CD4-positive, alpha-beta memory T cell (primary cell): ENCODE measurements around the gene MAN2A1. TPM values are rescaled to one million over a fixed set of nuclear protein-coding genes. Genes with fewer than 3 reads are reported as not detected.
A peak's percentile ranks its signal among the peaks of the same experiment; 100 is the strongest.

Experiments
- CTCF ChIA-PET: fragments of 350-600 bp; sonication (Branson Sonifier 250); formaldehyde crosslinking; loops from one replicate; lab custom pipeline; 2021; ENCODE audit warnings: inconsistent platforms; ENCODE audit not compliant: partially characterized antibody; lab: Charles Lee
- POLR2A ChIA-PET: fragments of 350-600 bp; sonication (Branson Sonifier 250); formaldehyde crosslinking; loops from one replicate; lab custom pipeline; 2021; ENCODE audit not compliant: partially characterized antibody; lab: Charles Lee
- DNase-seq, 5 donors: peaks; one replicate each; pipeline versions ENCODE4 v3.0.0 to v3.0.0-alpha.2; 2020 to 2022; ENCODE audit warnings: mixed read lengths in 1 of 5
- H3K27ac ChIP-seq: one replicate; pipeline ENCODE4 v1.7.0; 2013; ENCODE audit warnings: low read depth, low read length
- H3K27me3 ChIP-seq: 2 replicates; pipeline ENCODE4 v1.7.0; 2013; ENCODE audit warnings: mild to moderate bottlenecking, low read length, moderate library complexity; ENCODE audit not compliant: insufficient read depth
- H3K36me3 ChIP-seq: 2 replicates; pipeline ENCODE4 v1.7.0; 2013; ENCODE audit warnings: mild to moderate bottlenecking, low read length, moderate library complexity; ENCODE audit not compliant: insufficient read depth
- H3K4me1 ChIP-seq: 2 replicates; pipeline ENCODE4 v1.7.0; 2013; ENCODE audit warnings: mild to moderate bottlenecking, low read length, moderate library complexity; ENCODE audit not compliant: insufficient read depth
- H3K4me3 ChIP-seq, 2 donors: one replicate each; pipeline ENCODE4 v1.7.0; 2013; ENCODE audit warnings: low read length in 2 of 2, mild to moderate bottlenecking in 1 of 2
- H3K9me3 ChIP-seq, 2 donors: one replicate each; pipeline ENCODE4 v1.7.0; 2013; ENCODE audit warnings: low read length in 2 of 2, control low read depth in 1 of 2; ENCODE audit not compliant: control insufficient read depth in 1 of 2
- H3K27ac Mint-ChIP-seq, 7 donors: one replicate each; pipeline ENCODE4 v1.8.0; 2020 to 2021; ENCODE audit warnings: mixed read lengths in 7 of 7, mild to moderate bottlenecking in 6 of 7, inconsistent platforms in 3 of 7, moderate library complexity in 3 of 7
- H3K27me3 Mint-ChIP-seq, 2 donors: one replicate each; pipeline ENCODE4 v1.8.0; 2020 to 2021; ENCODE audit warnings: mixed read lengths in 2 of 2
- H3K36me3 Mint-ChIP-seq, 2 donors: one replicate each; pipeline ENCODE4 v1.8.0; 2020 to 2021; ENCODE audit warnings: mixed read lengths in 2 of 2, inconsistent platforms in 1 of 2, mild to moderate bottlenecking in 1 of 2
- H3K4me1 Mint-ChIP-seq, 4 donors: one replicate each; pipeline ENCODE4 v1.8.0; 2020 to 2021; ENCODE audit warnings: mixed read lengths in 4 of 4, mild to moderate bottlenecking in 1 of 4
- H3K4me3 Mint-ChIP-seq, 8 donors: one replicate each; pipeline ENCODE4 v1.8.0; 2020 to 2021; ENCODE audit warnings: mixed read lengths in 8 of 8, mild to moderate bottlenecking in 7 of 8, moderate library complexity in 6 of 8, inconsistent platforms in 3 of 8
- H3K9me3 Mint-ChIP-seq, 8 donors: one replicate each; pipeline ENCODE4 v1.8.0; 2020 to 2021; ENCODE audit warnings: mixed read lengths in 8 of 8, mild to moderate bottlenecking in 5 of 8, inconsistent platforms in 3 of 8, moderate library complexity in 1 of 8
- intact Hi-C: fragments of 100-400 bp; cut with micrococcal nuclease; formaldehyde crosslinking; loops from one replicate; pipeline ENCODE4 v1.15.1; 2023
- polyA plus RNA-seq, 2 donors: library from polyadenylated mRNA; unstranded; fragments of 300-500 nt; fragmentation: Illumina TruSeq; gene quantifications; one replicate each; pipeline ENCODE4 v1.2.3, GENCODE V29; 2021
- total RNA-seq, 2 experiments: library from RNA; stranded (reverse); gene quantifications; one replicate each; pipeline ENCODE4 v1.2.3, GENCODE V29; 2021

MAN2A1 gene
- total and polyA plus RNA-seq, 4 experiments from 2014 or later = 21.0 to 81.0 (median 51.9) TPM

DNA sequence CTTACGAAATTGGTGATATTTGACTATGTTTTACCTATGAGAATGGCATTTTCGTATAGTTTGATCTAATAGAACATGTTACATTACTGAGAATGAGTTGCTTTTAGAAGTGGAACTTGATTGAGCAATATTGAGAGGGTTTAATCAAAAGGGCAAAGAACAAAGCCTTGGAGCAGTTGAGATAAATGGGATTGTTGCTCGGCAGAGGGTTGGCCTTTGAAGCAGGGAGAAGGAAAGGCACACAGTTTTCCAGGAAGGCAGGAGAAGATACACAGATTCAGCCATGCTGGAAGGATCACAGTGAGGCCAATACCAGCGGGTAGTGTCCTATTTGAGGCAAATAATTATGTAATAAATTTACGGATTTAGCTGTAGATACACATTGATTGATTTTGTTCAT is 19.5 kb downstream of the MAN2A1 start:
- Mint-ChIP-seq H3K27me3 (no peaks in the 10 kb centered on the region), H3K4me3 (peak overlapping the region in 1 of 8 donors; percentile 64), H3K9me3 (peaks cover 0 to 3% (median 0%) of the 10 kb centered on the region in 8 donors), H3K27ac (peak overlapping the region in 1 of 7 donors; percentile 10), H3K36me3 (peaks cover 10 to 24% of the 10 kb centered on the region in 2 donors), H3K4me1 (peaks cover 55 to 89% (median 75%) of the 10 kb centered on the region in 4 donors)
- Histone ChIP-seq H3K4me3 (no peak overlapping the region), H3K4me1 (peaks cover 62% of the 10 kb centered on the region), H3K27ac (no peak overlapping the region), H3K36me3 (no peaks in the 10 kb centered on the region), H3K9me3 (no peaks in the 10 kb centered on the region), H3K27me3 (no peaks in the 10 kb centered on the region)
- ChIA-PET CTCF (interaction anchor here (1.4 kb wide), 1 partner anchor 19 kb away, joined by 3 read pairs; no protein-coding TSS in a partner anchor), POLR2A (no interaction called here)
- intact Hi-C loops = no loop called here
- no peak for DNase-seq

GRCh38 chr5:109711673-109712072 is 21.9 kb downstream of the MAN2A1 start:
- H3K4me1 Mint-ChIP-seq = peaks cover 45 to 71% (median 58%) of the 10 kb centered on the region in 4 donors
- H3K36me3 ChIP-seq = no peaks in the 10 kb centered on the region
- H3K9me3 ChIP-seq = no peaks in the 10 kb centered on the region
- peaks cover 20 to 29% of the 10 kb centered on the region in 2 donors for H3K36me3 Mint-ChIP-seq
- no peaks in the 10 kb centered on the region for H3K27me3 Mint-ChIP-seq
- H3K4me3 ChIP-seq = no peak overlapping the region
- H3K4me3 Mint-ChIP-seq = peak overlapping the region in 3 of 8 donors; percentile 1 to 27 (median 21)
- intact Hi-C loops = no loop called here
- no peak for DNase-seq
- peaks cover 38% of the 10 kb centered on the region for H3K4me1 ChIP-seq
- H3K27ac Mint-ChIP-seq = peak overlapping the region in 1 of 7 donors; percentile 43
- H3K27ac ChIP-seq = no peak overlapping the region
- peaks cover 0 to 3% (median 0%) of the 10 kb centered on the region in 8 donors for H3K9me3 Mint-ChIP-seq
- ChIA-PET CTCF (interaction anchor here (1.4 kb wide), 1 partner anchor 19 kb away, joined by 3 read pairs; no protein-coding TSS in a partner anchor), POLR2A (no interaction called here)
- H3K27me3 ChIP-seq = no peaks in the 10 kb centered on the region

DNA sequence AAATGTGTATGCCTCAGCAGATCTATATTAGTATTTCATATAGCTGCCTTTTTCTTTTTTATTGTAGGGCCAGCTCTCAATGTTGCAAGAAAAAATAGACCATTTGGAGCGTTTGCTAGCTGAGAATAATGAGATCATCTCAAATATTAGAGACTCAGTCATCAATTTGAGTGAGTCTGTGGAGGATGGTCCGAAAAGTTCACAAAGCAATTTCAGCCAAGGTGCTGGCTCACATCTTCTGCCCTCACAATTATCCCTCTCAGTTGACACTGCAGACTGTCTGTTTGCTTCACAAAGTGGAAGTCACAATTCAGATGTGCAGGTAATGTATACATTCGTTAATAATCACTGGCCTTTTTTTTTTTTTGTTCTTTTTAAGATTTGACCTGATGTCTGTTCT is 23.7 kb downstream of the MAN2A1 start:
- Mint-ChIP-seq H3K36me3 (peaks cover 33 to 36% of the 10 kb centered on the region in 2 donors), H3K9me3 (no peaks in the 10 kb centered on the region), H3K4me3 (peak overlapping the region in 1 of 8 donors; percentile 29), H3K27ac (peak overlapping the region in 2 of 7 donors; percentile 75 to 85), H3K4me1 (peaks cover 39 to 54% (median 43%) of the 10 kb centered on the region in 4 donors), H3K27me3 (no peaks in the 10 kb centered on the region)
- Histone ChIP-seq H3K36me3 (peaks cover 9% of the 10 kb centered on the region), H3K4me1 (peaks cover 22% of the 10 kb centered on the region), H3K27me3 (no peaks in the 10 kb centered on the region), H3K9me3 (no peaks in the 10 kb centered on the region), H3K27ac (no peak overlapping the region), H3K4me3 (no peak overlapping the region)
- intact Hi-C loops = no loop called here
- ChIA-PET POLR2A (no interaction called here), CTCF (no interaction called here)
- DNase-seq = no peak

DNA sequence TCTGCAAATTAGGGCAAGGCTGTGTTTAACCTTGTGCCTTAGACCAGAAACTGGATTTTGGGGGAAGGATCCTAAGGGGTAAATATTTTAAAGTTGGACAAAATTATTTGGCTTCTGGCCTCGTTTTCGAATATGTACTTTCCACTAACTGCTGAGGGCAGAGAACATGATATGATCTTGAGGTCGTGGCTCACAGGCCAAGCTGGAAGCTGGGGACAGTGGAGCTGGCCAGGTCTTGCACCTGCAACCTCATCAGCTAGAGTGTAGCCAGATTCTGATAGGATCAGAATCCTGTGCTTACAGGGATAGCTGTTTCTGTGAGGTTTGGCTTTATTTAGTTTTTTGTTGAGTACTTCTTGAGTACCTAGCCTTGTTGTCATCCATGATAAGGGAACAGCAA is 24.9 kb downstream of the MAN2A1 start:
- H3K4me3 ChIP-seq = no peak overlapping the region
- Mint-ChIP-seq H3K4me3 (no peak overlapping the region), H3K27me3 (no peaks in the 10 kb centered on the region), H3K27ac (peak overlapping the region in 1 of 7 donors; percentile 19), H3K9me3 (no peaks in the 10 kb centered on the region), H3K4me1 (peaks cover 33 to 45% (median 37%) of the 10 kb centered on the region in 4 donors), H3K36me3 (peaks cover 36 to 37% of the 10 kb centered on the region in 2 donors)
- no peaks in the 10 kb centered on the region for H3K27me3 ChIP-seq
- H3K27ac ChIP-seq = no peak overlapping the region
- peaks cover 9% of the 10 kb centered on the region for H3K36me3 ChIP-seq
- no peaks in the 10 kb centered on the region for H3K9me3 ChIP-seq
- intact Hi-C loops = no loop called here
- peaks cover 18% of the 10 kb centered on the region for H3K4me1 ChIP-seq
- ChIA-PET CTCF (no interaction called here), POLR2A (interaction anchor here (0.6 kb wide), 1 partner anchor 26 kb away, joined by 3 read pairs; no protein-coding TSS in a partner anchor)
- DNase-seq = no peak

GRCh38 chr5:109718216-109718615 is 28.5 kb downstream of the MAN2A1 start:
- peaks cover 23 to 33% (median 26%) of the 10 kb centered on the region in 4 donors for H3K4me1 Mint-ChIP-seq

DNA sequence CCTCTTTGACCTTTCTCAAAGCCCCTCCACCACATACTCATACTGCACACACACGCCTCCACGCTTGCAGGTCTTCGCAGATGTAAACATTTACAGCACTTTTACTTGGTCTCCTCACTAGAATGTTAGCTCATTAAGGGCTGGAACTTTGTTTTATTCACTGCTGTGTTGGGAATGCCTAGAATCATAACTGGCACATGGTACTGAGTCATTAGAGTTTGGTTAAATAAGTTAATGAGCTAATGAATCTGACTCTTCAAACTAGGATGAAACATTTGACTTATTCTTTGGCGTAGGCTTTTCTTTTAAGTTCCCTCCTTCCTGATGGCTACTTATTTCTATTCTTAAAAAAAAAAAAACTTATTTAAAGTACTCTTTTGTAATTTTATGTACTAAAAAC is 28.9 kb downstream of the MAN2A1 start:
- DNase-seq = no peak
- no peak overlapping the region for H3K4me3 ChIP-seq
- H3K36me3 ChIP-seq = peaks cover 9% of the 10 kb centered on the region
- no peaks in the 10 kb centered on the region for H3K27me3 Mint-ChIP-seq
- H3K9me3 Mint-ChIP-seq = no peaks in the 10 kb centered on the region
- no peaks in the 10 kb centered on the region for H3K27me3 ChIP-seq
- H3K4me1 ChIP-seq = no peaks in the 10 kb centered on the region
- peaks cover 51% of the 10 kb centered on the region in 2 donors for H3K36me3 Mint-ChIP-seq
- H3K9me3 ChIP-seq = no peaks in the 10 kb centered on the region
- peaks cover 24 to 34% (median 26%) of the 10 kb centered on the region in 4 donors for H3K4me1 Mint-ChIP-seq
- no peak overlapping the region for H3K27ac ChIP-seq
- H3K4me3 Mint-ChIP-seq = no peak overlapping the region
- CTCF ChIA-PET = no interaction called here
- POLR2A ChIA-PET = interaction anchor here (1.9 kb wide), 1 partner anchor 28 kb away, joined by 8 read pairs; the partner anchor contains the start of gene MAN2A1
- peak overlapping the region in 1 of 7 donors; percentile 41 for H3K27ac Mint-ChIP-seq
- intact Hi-C loops = no loop called here

More at GRCh38 chr5:109718216-109718615, 28.5 kb downstream of the MAN2A1 start:
- DNase-seq = no peak
- Histone ChIP-seq H3K36me3 (peaks cover 9% of the 10 kb centered on the region), H3K4me3 (no peak overlapping the region), H3K9me3 (no peaks in the 10 kb centered on the region), H3K27me3 (no peaks in the 10 kb centered on the region), H3K27ac (no peak overlapping the region), H3K4me1 (no peaks in the 10 kb centered on the region)
- intact Hi-C loops = no loop called here
- H3K27ac Mint-ChIP-seq = peak overlapping the region in 1 of 7 donors; percentile 41
- POLR2A ChIA-PET = interaction anchor here (1.9 kb wide), 1 partner anchor 28 kb away, joined by 8 read pairs; the partner anchor contains the start of gene MAN2A1
- no peak overlapping the region for H3K4me3 Mint-ChIP-seq
- CTCF ChIA-PET = no interaction called here
- H3K9me3 Mint-ChIP-seq = no peaks in the 10 kb centered on the region
- H3K36me3 Mint-ChIP-seq = peaks cover 49 to 50% of the 10 kb centered on the region in 2 donors
- H3K27me3 Mint-ChIP-seq = no peaks in the 10 kb centered on the region

DNA sequence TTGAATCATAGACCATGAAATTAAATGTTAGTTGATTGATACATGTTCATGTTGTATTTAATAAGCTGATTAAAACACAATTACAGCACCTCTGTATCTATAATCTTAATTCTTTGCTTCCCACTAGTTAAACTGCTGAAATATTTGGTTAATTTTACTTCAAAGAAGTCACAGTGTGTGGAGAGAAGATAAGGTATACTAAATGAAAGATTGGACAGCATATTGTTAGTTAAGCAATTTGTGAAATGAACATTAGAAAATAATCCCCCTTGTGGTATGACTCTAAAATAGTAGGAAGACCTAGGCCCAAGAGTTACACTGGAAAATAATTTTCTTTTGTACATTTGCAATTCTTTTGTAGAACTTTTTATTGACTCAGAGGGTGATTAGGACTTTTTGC is 30.3 kb downstream of the MAN2A1 start:
- Histone ChIP-seq H3K9me3 (no peaks in the 10 kb centered on the region), H3K4me1 (no peaks in the 10 kb centered on the region), H3K4me3 (no peak overlapping the region), H3K27me3 (no peaks in the 10 kb centered on the region), H3K27ac (no peak overlapping the region), H3K36me3 (peaks cover 9% of the 10 kb centered on the region)
- DNase-seq = no peak
- CTCF ChIA-PET = no interaction called here
- peaks cover 25 to 37% (median 25%) of the 10 kb centered on the region in 4 donors for H3K4me1 Mint-ChIP-seq
- H3K36me3 Mint-ChIP-seq = peaks cover 48 to 55% of the 10 kb centered on the region in 2 donors
- POLR2A ChIA-PET = no interaction called here
- H3K9me3 Mint-ChIP-seq = no peaks in the 10 kb centered on the region
- no peaks in the 10 kb centered on the region for H3K27me3 Mint-ChIP-seq
- intact Hi-C loops = no loop called here
- H3K27ac Mint-ChIP-seq = no peak overlapping the region
- no peak overlapping the region for H3K4me3 Mint-ChIP-seq
